ENCODE results near the gene UGT1A5. TPM values are rescaled to one million over a fixed set of nuclear protein-coding genes. Genes with fewer than 3 reads are reported as not detected.

The UGT1A5 gene
- total RNA-seq, 1 donor from 2014 or later: not detected

GRCh38 chr2:233822101-233822771 lies 109.5 kb downstream of the UGT1A5 start:
- intact Hi-C loops (cut with micrococcal nuclease): no loop called here

Other genes with a start within 250 kb of the UGT1A5 start
- 10.3 and 11.0 TPM in 2 replicates for gene USP40, start 146.1 kb upstream of the UGT1A5 start, total RNA-seq
- not detected in 2 replicates for gene UGT1A8, start 95.3 kb upstream of the UGT1A5 start, total RNA-seq
- not detected in 2 replicates for gene UGT1A10, start 76.5 kb upstream of the UGT1A5 start, total RNA-seq
- gene UGT1A9, start 41.0 kb upstream of the UGT1A5 start, total RNA-seq: not detected in 2 replicates
- gene UGT1A7, start 31.0 kb upstream of the UGT1A5 start, total RNA-seq: not detected in 2 replicates
- gene UGT1A6, start 20.0 kb upstream of the UGT1A5 start, total RNA-seq: not detected in 2 replicates
- gene UGT1A4, start 5.8 kb downstream of the UGT1A5 start, total RNA-seq: not detected in 2 replicates
- not detected in 2 replicates for gene UGT1A3, start 16.1 kb downstream of the UGT1A5 start, total RNA-seq
- gene UGT1A1, start 47.4 kb downstream of the UGT1A5 start, total RNA-seq: not detected in 2 replicates
- gene MROH2A, start 65.4 kb downstream of the UGT1A5 start, total RNA-seq: not detected in 2 replicates
- gene HJURP, start 141.6 kb downstream of the UGT1A5 start, total RNA-seq: 50.8 and 55.8 TPM in 2 replicates
- gene TRPM8, start 204.5 kb downstream of the UGT1A5 start, total RNA-seq: not detected in 2 replicates

All from T-helper 1 cell treated with Interleukin-12 subunit alpha and Interleukin-12 subunit beta and Interleukin-4 antibody, amounts not matched to agents 30 ng/mL and 1 ng/mL, for 36 hours (primary cell).